GM18867 (cell line): Measurements from ENCODE around the gene ACSS2.
"Not testable (repeated sequence)": the region's sequence is repeated elsewhere in the genome, so short reads cannot be mapped to it uniquely, and the experiment has no call there.

Experiments
- ATAC-seq: cut with Tn5 transposase; IDR thresholded peaks from one replicate; pipeline ENCODE4 v1.9.1; 2021; ENCODE audit warnings: mild to moderate bottlenecking, moderate library complexity; ENCODE audit not compliant: unreplicated experiment

Gene ACSS2

GRCh38 chr20:34873583-34874093 lies 2.8 kb upstream of the ACSS2 start:
- ATAC-seq: no peak

- no peak for ATAC-seq
These were observed 2.2 kb upstream of the ACSS2 start for GRCh38 chr20:34874094-34874654.

DNA sequence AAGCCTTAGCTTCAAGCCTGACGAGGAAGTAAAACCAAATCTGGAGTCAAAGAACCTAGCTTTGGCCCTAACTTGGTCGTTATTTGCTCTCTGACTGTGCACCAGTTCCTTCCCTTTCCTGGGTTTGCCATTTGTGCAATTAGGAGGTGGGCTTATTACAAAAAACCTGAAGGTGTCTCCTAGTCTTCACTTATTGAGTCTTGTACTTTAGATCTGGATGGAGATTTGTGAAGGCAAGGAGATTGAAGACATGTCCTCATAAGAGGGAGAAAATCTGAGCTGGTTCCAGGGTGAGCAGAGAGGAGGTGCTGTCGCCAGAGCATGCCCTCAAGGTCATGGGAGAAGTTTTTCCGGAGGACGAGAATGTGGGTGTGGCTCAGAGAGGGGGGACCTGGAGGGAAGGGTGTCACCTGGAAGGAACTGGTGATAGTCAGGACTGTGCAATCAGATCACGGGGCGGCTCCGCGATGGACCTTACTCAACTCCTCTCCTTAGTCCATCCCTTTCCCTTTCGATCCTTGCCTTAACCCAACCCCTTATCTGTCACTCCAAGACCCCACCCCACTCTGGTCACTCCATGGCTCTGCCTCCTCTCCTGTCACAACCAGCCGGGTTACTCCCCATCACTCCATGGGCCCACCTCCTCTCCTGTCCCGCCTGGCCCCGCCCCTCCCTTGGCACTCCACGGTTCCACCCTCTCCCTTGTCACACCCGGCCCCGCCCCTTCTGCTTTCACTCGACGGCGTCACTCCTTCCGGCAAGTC lies 588 bp upstream of the ACSS2 start:
- ATAC-seq: peak; percentile 72

DNA sequence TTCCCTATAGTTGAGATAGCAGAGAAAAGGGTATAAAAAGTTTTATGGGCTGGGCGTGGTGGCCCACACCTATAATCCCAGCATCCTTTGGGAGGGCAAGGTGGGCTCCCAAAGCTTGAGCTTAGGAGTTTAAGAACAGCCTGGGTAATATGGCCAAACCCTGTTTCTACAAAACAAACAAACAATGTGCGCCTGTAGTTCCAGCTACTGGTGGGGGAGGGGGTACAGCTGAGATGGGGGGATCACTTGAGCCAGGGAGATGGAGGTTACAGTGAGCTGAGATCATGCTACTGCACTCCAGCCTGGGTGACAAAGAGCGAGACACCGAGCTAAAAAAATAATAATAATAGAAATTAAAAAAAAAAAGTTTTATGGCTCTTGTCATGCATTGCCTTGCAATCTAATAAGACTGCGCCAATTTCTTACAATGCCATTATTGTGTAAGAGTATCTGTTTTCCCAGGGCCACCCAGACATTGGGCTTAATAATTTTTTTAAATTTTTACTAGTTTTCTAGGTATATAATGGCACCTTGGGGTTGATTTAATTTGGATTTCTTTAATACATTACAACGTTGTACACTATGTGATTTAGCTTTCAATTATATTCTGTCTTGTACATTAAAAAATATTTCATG lies 3.9 kb downstream of the ACSS2 start:
- no peak for ATAC-seq

DNA sequence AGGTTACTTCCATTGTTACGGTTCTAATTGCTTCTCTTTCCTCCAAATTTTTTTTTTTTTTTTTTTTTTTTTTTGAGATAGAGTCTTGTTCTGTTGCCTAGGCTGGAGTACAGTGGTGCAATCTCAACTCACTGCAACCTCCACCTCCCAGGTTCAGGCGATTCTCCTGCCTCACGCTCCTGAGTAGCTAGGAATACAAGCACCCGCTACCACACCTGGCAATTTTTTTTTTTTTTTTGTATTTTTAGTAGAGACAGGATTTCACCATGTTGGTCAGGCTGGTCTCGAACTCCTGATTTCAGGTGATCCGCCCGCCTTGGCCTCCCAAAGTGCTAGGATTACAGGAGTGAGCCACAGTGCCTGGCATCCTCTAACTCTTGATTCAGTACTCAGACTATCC lies 4.6 kb downstream of the ACSS2 start:
- ATAC-seq: not testable (repeated sequence)

DNA sequence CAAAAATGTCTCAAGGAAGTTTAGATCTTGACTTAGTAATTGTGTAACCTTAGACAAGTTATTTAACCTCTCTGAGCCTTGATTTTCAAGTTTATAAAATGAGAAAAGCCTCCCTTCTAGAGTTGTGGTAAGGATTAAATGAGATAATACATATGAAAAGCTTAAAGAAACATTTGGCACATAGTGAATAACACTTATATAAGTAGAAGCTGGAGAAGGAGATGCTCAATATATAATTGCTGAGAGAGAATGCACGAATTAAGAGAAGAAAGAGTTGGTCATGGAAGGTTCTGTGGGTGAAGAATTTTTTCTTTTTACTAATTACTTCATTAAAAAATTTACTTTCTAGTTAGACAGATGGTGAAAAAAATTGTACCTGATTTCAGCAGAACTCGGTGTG lies 5.3 kb downstream of the ACSS2 start:
- ATAC-seq: no peak

- no peak for ATAC-seq
These were observed 6.8 kb downstream of the ACSS2 start for GRCh38 chr20:34883087-34883688.

DNA sequence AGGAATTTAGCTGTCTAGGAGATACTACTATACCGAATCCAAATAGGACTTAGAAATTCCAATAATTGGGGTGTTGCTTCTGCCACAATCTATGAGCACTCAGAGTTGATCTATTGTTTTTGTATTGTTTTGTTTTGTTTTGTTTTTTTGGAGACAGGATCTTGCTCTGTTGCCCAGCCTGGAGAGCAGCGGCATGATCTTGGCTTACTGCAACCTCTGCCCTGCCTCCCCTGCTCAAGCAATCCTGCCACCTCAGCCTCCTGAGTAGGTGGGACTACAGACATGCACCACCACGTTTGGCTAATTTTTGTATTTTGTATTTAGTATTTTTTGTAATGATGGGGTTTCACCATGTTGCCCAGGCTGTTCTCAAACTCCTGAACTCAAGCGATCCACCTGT lies 7.4 kb downstream of the ACSS2 start:
- ATAC-seq: no peak

- ATAC-seq: no peak
These were observed 7.8 kb downstream of the ACSS2 start for GRCh38 chr20:34884260-34884659.

DNA sequence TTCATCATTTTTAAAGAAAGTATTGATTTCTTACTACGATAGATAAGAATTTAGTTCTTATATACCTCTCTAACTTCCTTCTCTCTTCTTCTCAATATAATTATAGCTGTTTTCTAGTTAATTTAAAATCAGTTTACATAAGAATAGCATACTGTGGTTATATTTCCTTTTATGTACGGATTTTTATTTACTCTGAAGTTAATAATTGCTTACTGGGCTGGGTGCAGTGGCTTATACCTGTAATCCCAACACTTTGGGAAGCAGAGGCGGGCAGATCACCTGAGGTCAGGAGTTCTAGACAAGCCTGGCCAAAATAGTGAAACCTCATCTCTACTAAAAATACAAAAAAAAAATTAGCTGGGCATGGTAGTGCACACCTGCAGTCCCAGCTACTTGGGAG lies 9.7 kb downstream of the ACSS2 start:
- no peak for ATAC-seq

DNA sequence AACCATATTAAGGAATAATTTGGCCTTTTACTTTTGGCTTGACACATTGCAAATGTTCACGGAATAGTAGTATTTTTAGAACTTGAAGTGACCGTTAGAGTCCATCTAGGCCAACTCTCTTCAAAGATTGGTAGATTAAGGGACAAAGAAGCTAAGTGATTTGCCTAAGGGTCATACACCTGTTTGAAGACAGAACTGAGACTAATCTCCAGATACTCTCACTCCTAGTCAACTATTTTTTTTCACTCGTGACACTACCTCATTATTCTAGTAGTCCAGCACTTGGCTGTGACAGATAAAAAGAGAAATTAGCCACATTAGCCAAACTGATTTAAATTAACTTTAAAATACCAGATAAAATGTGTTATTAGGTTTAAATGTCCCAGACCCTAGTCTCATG lies 10.6 kb downstream of the ACSS2 start:
- peak; percentile 53 for ATAC-seq

- no peak for ATAC-seq
These were observed 12.1 kb downstream of the ACSS2 start for GRCh38 chr20:34888468-34888867.

GRCh38 chr20:34891166-34892062 lies 15.0 kb downstream of the ACSS2 start:
- ATAC-seq: no peak

DNA sequence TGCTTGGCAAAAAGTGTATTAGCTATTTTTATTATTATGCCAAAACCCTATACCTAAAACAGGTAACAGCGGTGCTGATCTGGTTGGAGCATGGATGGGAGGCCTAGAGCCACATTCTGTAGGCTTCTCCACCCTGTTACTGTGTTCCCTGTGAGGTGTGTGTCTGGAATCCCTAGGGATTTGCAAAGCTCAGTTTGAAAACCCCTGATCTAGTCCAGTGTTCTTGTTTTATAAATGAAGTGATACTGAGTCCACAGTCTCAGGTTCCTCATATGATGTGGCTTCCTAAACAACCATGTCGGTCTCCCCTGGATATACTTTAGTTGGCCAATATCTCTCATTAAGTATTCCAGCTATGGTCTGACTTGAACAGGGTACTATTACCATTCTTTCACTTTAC lies 16.3 kb downstream of the ACSS2 start:
- no peak for ATAC-seq

DNA sequence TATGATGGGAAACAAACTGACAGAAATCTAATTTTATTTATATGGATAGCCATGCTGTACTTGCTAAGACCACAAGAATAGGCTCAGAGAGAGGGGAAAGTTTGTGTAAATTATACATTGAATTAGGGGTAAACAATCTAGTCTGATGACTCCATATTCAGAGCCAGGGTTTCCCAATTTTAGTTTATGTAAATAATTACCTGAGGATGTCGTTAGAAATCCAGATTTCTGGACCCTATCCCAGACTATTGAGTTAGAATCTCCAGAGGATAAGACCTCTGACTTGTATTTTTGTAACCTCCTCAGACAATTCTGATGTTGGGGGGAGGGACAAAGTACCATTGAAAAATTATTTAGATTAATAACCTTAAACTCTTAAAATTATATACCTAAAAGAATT lies 18.3 kb downstream of the ACSS2 start:
- ATAC-seq: no peak

GRCh38 chr20:34895465-34895864 lies 19.1 kb downstream of the ACSS2 start:
- ATAC-seq: no peak

DNA sequence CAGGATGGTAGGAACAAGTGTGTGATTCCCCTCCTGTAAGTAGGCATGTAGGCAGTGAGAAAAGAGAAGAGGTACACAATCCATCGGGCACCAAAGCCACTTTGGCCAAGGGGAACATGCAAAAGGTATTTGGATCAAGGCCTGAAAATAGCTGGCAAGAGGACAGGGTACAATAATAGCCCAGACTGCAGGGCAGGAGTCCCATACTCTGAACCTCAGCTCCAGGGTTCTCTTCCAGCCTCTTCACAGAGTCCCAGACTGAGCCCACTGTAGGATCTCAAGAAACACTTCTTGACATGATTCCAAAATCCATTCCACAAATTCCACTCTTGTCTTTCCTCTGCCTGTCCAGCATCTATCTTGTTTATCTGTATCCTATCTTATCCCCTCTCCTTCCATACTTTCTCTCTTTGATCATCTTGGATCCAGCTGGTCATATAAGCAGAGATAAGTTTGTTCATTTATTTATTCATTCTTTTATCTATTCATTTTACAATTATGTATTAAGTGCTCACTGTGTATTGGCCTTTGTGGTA lies 19.7 kb downstream of the ACSS2 start:
- no peak for ATAC-seq

DNA sequence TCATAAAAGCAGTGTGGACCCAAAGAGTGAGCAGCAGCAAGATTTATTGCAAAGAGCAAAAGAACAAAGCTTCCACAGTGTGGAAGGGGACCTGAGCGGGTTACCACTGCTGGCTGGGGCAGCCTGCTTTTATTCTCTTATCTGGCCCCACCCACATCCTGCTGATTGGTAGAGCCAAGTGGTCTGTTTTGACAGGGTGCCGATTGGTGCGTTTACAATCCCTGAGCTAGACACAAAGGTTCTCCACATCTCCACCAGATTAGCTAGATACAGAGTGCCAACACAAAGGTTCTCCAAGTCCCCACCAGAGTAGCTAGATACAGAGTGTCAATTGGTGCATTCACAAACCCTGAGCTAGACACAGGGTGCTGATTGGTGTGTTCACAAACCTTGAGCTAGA lies 21.7 kb downstream of the ACSS2 start:
- ATAC-seq: not testable (repeated sequence)

DNA sequence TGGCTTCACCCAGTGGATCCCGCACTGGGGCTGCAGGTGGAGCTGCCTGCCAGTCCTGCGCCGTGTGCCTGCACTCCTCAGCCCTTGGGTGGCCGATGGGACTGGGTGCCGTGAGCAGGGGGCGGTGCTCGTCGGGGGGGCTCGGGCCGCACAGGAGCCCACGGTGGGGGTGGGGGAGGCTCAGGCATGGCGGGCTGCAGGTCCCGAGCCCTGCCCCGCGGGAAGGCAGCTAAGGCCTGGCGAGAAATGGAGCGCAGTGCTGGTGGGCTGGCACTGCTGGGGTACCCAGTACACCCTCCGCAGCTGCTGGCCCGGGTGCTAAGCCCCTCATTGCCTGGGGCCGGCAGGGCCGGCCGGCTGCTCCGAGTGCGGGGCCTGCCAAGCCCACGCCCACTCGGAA lies 22.3 kb downstream of the ACSS2 start:
- not testable (repeated sequence) for ATAC-seq

GRCh38 chr20:34904202-34904621 lies 27.8 kb downstream of the ACSS2 start:
- no peak for ATAC-seq
